Hypothalamus (tissue), 51 donors: ENCODE results near the gene SULF2.

Experiments used
- DNase-seq, 51 donors: peaks; one replicate each; lab custom pipeline; 2025; lab: John Stamatoyannopoulos, UW

Gene SULF2

DNA sequence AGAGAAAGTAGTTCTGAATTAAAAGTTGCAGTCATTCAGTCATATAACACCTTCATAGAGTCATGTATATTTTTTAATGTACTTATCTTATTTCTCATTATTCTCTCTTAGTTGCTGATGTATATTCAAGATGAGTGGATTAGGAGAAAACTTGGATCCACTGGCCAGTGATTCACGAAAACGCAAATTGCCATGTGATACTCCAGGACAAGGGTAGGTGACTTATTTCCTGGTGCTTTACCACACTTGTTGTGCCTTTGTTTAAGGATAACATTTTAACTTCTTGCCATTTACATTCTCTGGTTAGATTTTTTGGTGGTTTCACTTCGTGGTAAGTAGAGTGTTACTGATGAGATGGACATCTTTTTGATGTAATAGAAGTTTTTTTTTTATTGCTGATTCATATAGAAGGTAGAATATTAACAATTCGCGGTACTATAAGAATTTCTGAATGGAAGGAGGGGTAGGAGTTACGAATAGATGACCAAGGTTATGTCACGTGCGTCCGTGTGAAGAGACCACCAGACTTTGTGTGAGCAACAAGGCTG, 163.1 kb downstream of the SULF2 start:
- no peak for DNase-seq

DNA sequence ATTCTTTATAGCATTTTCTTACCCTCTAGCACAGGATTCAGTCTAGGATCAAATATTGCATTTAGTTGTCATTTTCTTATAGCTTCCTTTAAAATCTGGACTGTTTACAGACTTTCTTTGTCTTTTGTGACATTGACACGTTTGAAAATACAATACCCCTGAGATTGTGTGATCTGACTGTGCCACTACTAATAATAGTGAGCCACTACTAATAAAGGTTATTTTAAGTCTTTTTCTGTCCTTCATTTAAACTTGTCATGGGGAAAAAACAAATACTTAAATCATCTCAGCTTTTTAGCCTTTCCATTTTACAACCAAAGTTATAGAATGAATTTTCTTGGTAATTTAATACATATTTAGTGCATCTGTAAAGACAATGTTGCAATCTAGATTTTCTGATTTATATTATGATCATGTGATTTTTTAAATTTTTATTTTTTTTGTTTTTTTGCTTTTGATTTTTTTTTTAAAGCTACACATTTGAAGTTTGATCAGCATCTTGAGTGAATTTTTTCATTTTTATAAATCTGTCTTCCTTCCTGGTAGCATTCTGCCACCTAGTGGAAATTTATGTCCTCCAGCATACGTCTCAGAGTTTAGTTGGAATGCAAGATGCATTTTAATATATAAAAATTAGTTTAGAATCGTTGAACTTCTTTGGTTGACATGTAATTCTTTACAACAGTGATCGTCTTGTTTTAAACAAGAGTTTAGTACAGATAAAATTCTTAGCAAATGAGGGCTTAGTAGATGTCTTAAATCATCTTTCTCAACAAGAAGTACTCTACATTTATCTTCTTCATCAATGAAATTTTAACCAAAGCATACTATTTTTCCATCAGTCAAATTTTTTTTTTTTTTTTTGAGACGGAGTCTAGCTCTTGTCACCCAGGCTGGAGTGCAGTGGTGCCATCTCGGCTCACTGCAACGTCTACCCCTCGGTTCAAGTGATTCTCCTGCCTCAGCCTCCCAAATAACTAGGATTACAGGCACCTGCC, 164.2 kb downstream of the SULF2 start:
- peak in 1 of 51 donors; percentile 15 for DNase-seq

DNA sequence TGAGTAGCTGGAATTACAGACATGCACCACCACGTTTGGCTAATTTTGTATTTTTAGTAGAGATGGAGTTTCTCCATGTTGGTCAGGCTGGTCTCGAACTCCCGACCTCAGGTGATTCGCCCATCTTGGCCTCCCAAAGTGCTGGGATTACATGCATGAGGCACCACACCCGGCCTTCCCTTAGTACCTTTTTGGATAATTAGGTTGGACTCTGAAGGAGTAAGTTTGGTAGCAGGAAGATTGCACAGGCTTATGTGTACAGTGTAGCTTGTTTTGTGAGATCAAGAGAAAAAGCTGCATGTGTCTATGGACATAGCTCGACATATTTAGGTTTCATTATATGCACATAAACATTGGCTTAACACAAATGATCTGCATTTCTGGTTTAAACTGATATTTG, 166.8 kb downstream of the SULF2 start:
- DNase-seq: no peak

DNA sequence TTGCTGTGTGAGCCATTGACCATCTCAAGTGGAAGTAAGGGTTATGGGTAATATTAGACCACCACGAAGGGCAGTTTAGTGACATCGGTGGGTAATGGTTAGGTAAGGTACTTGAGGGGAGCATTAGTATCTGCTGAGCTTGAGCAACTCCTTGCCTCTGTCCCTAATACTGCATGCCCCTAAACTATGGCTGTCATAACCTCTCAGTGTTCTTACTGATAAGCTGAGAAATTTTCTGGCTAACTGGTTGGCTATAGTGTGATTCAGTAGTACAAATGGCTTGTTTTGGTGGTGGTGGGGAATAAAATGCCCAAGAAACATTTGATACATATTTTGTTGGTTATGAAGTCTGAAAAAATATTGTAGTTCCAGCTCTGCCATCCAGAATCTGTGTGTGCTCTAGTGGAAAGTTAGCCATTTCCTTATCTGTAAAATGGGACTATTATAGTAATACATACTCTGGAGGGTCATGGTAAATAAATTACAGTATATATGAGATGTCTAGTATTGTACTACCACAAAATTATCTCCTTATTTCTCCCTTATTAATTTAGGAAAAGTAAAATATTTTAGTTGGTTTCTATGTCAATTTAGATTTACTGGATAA, 170.5 kb downstream of the SULF2 start:
- no peak for DNase-seq

DNA sequence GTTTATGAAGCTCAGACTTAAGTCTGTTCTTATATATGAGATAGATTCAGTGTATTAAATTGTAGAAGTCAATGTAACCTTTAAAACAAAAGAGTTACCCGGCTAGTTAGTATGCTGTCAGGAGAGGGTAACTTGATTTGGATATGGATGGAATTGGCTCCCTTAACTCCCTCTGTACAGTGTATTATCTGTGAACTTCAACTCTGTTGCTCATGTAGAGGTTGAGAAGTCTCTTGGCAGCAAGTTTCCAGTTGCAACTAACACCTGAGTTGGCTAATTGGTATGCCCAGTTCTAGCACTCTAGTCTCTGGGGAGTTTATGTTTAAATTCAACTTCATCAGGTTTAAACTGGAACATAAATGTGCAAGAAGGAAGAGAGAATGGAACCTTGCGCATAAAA, 172.6 kb downstream of the SULF2 start:
- DNase-seq: no peak

DNA sequence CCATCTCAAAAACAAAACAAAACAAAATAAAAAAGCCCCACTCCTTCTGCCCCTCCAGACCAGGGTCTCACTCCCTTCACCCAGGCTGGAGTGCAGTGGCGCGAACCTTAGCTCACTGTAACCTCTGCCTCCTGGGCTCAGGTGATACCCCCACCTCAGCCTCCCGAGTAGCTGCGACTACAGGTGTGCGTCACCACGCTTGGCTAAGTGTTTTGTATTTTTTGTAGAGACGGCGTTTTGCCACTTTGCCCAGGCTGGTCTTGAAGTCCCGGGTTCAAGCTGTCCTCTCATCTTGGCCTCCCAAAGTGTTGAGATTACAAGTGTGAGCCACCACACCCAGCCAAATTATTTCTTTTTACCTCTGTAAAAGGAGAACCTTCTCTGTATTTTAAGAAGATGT, 173.5 kb downstream of the SULF2 start:
- no peak for DNase-seq

DNA sequence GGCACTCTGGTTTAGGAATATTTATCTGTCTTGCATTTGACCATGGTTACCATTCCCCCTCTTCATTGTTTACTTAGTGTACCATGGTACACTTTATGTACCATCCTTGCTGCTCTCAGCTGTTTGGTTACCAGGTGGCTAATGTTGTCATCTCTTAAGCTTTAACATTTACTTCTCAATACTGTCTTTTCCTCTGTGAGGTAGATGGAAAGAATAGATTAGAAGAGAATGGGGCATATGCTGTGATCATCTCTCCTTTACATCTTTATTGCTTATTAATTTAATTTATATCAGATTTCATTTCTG, 174.4 kb downstream of the SULF2 start:
- no peak for DNase-seq

DNA sequence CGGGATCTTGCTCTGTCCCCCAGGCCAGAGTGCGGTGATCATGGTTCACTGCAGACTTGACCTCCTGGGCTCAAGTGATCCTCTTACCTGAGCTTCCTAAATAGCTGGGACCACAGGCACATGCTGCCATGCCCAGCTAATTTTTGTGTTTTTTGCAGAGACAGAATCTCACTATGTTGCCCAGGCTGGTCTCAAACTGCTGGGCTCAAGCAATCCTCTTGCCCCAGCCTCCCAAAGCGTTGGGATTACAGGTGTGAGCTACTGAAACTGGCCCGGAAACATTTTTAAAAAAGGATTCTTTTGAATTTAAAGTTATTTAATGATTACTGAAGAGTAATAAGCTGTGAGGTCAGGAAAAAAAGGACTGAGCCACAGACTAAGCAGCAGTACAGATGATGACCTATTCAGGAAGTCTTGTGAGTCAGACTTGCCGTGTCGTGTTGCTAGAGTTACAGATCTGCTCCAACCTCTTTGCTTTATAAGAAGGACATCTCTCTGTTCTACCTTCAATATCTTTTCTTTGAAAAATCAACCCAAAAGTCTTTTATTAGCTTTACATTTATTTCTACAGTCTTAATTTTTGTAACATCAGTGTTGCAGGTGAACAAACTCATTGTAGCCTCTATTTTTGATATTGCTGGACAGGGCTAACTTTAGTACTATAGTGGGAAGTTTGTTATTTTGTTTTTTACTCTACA, 174.9 kb downstream of the SULF2 start:
- no peak for DNase-seq

DNA sequence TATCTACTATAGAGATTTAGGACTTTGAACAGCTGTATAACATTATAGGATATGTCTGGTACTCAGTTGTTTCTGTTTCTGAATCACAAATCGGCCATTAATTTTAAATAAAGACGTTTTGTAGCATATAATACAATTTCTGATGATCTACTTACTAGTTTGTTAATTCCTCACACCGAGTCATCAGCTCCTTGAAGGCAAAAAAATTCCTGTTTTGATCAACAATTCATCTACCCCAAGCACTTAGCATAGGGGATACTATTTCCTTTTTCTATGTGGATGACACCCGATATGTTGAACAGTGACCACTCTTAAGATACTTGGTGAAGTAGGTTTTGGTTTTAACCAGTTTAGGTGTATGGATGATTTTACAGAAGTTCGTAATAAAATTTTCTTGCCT, 176.3 kb downstream of the SULF2 start:
- DNase-seq: no peak
